AG04450 (cell line): ENCODE results near the gene SLC10A7. TPM values are rescaled to one million over a fixed set of nuclear protein-coding genes. Genes with fewer than 3 reads are reported as not detected.

Experiments
- CTCF ChIA-PET: fragments of 300-600, 350-600 bp; formaldehyde crosslinking; extraction: SDS; loops from one replicate; lab custom pipeline; 2022; ENCODE audit warnings: antibody characterized with exemption, inconsistent platforms; lab: Charles Lee
- POLR2A ChIA-PET: fragments of 350-600 bp; formaldehyde crosslinking; extraction: SDS; loops from one replicate; lab custom pipeline; 2021; ENCODE audit warnings: antibody characterized with exemption, inconsistent platforms; lab: Yijun Ruan, JAX
- DNase-seq: peaks from one replicate; pipeline ENCODE4 v3.0.0-alpha.2; 2011; ENCODE audit warnings: low read depth, low spot score
- H3K27ac ChIP-seq: one replicate; pipeline ENCODE4 v1.5.1; 2012; ENCODE audit warnings: low read depth, low read length, control low read depth
- H3K27me3 ChIP-seq: one replicate; pipeline ENCODE4 v1.6.0; 2012; ENCODE audit warnings: low read length; ENCODE audit not compliant: control insufficient read depth, insufficient read depth
- H3K4me3 ChIP-seq: 2 replicates; pipeline ENCODE4 v1.5.1; 2011; ENCODE audit warnings: mild to moderate bottlenecking, low read depth, low read length, control low read depth
- H3K9me3 ChIP-seq: 2 replicates; pipeline ENCODE4 v1.5.1; 2012; ENCODE audit warnings: low read length; ENCODE audit not compliant: control insufficient read depth, insufficient read depth
- polyA plus RNA-seq: library from polyadenylated mRNA; depleted of rRNA; stranded (reverse); fragments of >200 nt; gene quantifications from 2 replicates; pipeline ENCODE4 v1.2.3, GENCODE V29; 2011
- TF ChIP-seq, protein P1 (sequence below): IDR thresholded peaks from 2 replicates; pipeline ENCODE4 v1.5.1; 2011; ENCODE audit warnings: low read depth, low read length, control low read depth, inconsistent platforms

SLC10A7 gene
- polyA plus RNA-seq, 1 experiment, result 13.8 TPM

DNA sequence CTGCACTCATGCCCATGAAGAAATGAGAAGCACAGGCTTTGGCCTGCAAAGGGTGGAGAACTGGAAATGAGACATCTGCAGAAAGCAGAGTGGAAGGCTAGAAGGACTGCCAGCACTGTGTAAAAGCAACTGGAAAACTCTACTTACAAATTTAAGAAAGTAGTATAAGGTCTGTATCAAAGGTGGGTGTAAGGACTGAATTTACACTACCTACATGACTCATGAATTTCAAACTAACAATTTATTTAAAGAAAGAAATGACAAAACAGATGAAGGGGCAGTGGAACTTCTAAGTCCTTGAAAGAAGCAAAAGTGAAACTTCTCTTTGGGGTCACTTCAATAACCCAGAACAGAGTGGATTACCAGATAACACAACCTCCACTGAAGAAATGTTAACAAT lies 71.2 kb downstream of the SLC10A7 start:
- POLR2A ChIA-PET, result no interaction called here
- TF ChIP-seq, protein P1, sequence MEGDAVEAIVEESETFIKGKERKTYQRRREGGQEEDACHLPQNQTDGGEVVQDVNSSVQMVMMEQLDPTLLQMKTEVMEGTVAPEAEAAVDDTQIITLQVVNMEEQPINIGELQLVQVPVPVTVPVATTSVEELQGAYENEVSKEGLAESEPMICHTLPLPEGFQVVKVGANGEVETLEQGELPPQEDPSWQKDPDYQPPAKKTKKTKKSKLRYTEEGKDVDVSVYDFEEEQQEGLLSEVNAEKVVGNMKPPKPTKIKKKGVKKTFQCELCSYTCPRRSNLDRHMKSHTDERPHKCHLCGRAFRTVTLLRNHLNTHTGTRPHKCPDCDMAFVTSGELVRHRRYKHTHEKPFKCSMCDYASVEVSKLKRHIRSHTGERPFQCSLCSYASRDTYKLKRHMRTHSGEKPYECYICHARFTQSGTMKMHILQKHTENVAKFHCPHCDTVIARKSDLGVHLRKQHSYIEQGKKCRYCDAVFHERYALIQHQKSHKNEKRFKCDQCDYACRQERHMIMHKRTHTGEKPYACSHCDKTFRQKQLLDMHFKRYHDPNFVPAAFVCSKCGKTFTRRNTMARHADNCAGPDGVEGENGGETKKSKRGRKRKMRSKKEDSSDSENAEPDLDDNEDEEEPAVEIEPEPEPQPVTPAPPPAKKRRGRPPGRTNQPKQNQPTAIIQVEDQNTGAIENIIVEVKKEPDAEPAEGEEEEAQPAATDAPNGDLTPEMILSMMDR, result no peak
- H3K9me3 ChIP-seq, result 0 out of 2 replicates have a peak, but pooled peaks cover under 1% of the 10 kb centered on the region
- H3K27me3 ChIP-seq, result no peaks in the 10 kb centered on the region
- no peak overlapping the region for H3K27ac ChIP-seq
- no peak overlapping the region for H3K4me3 ChIP-seq
- DNase-seq, result no peak
- CTCF ChIA-PET, result no interaction called here

DNA sequence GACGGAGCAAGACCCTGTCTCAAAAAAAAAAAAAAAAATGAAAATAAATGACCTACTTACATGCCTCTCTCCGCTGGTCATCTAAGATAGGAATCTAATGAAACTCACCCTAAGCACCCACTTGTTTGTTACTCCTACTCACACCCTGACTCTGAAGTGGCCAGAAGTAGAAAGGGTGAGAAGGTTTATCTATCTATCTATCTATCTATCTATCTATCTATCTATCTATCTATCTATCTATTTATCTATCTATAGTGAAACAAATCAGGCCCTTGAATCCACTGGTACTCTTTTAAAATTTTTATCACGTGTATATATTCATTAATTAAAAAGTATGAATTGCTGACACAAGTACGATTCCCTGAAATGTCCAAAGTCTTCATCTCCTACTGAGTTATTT lies 75.2 kb downstream of the SLC10A7 start:
- H3K4me3 ChIP-seq, result no peak overlapping the region
- H3K27me3 ChIP-seq, result no peaks in the 10 kb centered on the region
- TF ChIP-seq, protein P1, result no peak
- CTCF ChIA-PET, result no interaction called here
- no peak overlapping the region for H3K27ac ChIP-seq
- POLR2A ChIA-PET, result no interaction called here
- no peak for DNase-seq
- peaks cover 5% of the 10 kb centered on the region; the same call in 1 of the 2 replicates for H3K9me3 ChIP-seq

DNA sequence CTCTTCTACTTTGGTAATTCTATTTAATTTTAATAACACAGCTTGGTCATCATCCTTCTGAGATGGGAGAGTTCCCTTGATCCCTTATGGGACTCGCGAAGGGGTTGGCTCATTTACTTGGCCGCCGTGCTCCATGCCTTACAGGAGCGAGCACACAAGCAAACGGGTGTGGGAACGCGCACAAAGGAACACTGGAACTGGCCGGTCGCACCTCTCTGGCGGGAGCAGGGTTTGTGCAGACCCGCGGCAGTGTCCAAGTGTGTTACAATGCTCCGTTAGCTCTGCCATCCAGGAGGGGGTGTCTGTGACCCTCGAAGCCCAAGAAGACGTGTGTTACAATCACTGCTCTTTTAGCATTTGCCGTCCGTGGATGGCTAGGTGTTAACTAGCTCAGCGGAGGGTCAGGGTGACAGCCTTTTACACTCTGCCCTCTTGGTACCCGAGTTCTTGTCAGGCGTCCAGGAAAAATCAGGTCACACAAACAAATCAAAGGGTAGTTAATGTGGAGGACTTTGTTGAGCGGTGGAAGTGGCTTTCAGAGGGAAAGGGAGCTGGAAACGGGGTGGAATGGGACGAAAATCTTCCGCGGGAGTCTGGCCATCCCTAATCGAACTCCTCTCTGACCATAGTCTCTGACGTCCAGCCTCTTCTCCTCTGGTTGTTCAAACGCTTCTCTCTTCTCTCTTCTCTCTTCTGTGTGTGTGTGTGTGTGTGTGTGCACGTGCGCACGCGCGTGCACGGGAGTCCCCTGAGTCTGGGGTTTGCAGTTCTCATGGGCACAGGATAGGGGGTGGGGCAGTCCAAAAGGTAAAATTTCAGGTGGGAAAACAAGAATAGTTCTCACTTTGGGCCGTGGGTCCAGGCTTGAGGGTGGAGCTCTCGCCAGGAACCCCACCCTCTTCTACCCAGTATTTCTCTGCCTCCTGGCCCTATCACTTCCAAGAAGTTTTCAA lies 76.3 kb downstream of the SLC10A7 start:
- no peaks in the 10 kb centered on the region for H3K27me3 ChIP-seq
- no peak overlapping the region for H3K27ac ChIP-seq
- H3K9me3 ChIP-seq, result peaks cover 5% of the 10 kb centered on the region; the same call in 1 of the 2 replicates
- TF ChIP-seq, protein P1, result no peak
- ChIA-PET CTCF (no interaction called here), POLR2A (no interaction called here)
- no peak overlapping the region for H3K4me3 ChIP-seq
- DNase-seq, result no peak

DNA sequence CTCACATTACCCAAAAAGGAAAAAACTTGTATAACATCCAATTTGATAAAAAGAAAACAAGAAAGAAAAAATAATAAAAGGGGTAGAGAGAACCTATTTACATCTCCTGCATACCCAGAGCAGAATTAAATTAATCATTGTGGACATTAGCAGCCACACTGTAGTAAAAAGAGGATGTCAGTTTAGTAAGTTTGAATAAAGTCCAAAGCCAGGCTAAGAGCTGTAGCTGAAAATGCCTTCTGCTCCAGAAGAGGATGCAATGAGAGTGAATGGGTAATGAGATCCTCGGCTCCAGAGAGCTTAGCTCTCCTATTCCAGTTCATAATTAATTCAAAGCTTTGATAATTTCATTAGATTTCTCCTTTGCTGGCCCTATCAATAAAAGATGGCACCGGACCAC lies 78.2 kb downstream of the SLC10A7 start:
- DNase-seq, result no peak
- CTCF ChIA-PET, result interaction anchor here (0.8 kb wide), 1 partner anchor 100 kb away, joined by 3 read pairs; no protein-coding TSS in a partner anchor
- POLR2A ChIA-PET, result no interaction called here
- TF ChIP-seq, protein P1, result no peak
- no peak overlapping the region for H3K4me3 ChIP-seq
- no peaks in the 10 kb centered on the region for H3K27me3 ChIP-seq
- no peak overlapping the region for H3K27ac ChIP-seq
- H3K9me3 ChIP-seq, result peaks cover 5% of the 10 kb centered on the region; the same call in 1 of the 2 replicates

DNA sequence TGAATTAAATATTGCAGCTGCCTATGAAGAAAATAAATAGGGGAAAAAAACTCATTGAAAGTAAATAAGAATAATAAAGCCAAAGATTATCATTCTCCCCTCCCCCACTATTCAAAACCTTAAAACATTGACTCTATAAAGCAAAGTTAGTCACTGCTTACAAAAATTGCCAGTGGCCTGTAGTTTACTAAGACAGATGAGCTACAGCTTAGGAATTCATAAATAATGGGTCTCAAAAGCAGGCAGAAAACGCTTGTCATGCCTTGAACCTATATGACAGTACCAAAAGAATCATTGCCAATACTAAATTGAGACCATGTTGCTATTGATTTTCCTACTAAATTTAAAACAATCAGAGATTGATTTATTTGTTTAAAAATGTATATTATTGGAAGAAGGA lies 78.9 kb downstream of the SLC10A7 start:
- ChIA-PET POLR2A (no interaction called here), CTCF (interaction anchor here (0.6 to 0.8 kb wide), 2 partner anchors 15 to 100 kb away, joined by 3 read pairs; no protein-coding TSS in a partner anchor)
- TF ChIP-seq, protein P1, result no peak
- Histone ChIP-seq H3K9me3 (peaks cover 5% of the 10 kb centered on the region; the same call in 1 of the 2 replicates), H3K27me3 (no peaks in the 10 kb centered on the region), H3K27ac (no peak overlapping the region), H3K4me3 (no peak overlapping the region)
- no peak for DNase-seq
